SIG-M5 treated with dmso at 0.1 percent for 504 hours (cell line): ENCODE measurements around the gene SYS1.
A peak's percentile ranks its signal among the peaks of the same experiment; 100 is the strongest.

Experiments used
- DNase-seq: peaks from one replicate; lab custom pipeline; 2025; ENCODE audit not compliant: unreplicated experiment; lab: John Stamatoyannopoulos, UW

SYS1 gene

GRCh38 chr20:45362804-45363610 lies at the start of gene SYS1:
Gene SYS1 (plus strand): TSS chr20:45363156. CDS start chr20:45363532, 376 bp downstream.
- peak; percentile 99 for DNase-seq

DNA sequence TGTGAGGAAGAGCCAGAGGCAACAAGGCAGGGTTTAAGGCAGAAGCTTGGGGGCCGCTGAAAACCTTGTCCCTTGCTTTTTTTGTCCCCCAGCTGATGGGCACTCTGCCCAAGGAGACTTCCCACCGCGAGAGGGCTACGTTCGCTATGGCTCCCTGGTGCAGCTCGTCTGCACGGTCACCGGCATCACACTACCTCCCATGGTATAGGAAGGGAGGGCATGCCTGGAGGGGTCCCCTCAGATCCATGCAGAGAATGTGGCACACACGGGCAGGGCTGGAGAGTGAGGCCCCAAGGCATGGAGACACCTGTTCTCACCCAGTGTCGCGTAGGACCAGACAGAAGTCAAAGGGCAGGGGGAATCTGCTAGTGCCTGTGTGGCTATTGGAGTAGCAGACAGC lies 49.0 kb upstream of the SYS1 start:
- no peak for DNase-seq

- DNase-seq: no peak
Observed at GRCh38 chr20:45315672-45316071, 47.3 kb upstream of the SYS1 start.

DNA sequence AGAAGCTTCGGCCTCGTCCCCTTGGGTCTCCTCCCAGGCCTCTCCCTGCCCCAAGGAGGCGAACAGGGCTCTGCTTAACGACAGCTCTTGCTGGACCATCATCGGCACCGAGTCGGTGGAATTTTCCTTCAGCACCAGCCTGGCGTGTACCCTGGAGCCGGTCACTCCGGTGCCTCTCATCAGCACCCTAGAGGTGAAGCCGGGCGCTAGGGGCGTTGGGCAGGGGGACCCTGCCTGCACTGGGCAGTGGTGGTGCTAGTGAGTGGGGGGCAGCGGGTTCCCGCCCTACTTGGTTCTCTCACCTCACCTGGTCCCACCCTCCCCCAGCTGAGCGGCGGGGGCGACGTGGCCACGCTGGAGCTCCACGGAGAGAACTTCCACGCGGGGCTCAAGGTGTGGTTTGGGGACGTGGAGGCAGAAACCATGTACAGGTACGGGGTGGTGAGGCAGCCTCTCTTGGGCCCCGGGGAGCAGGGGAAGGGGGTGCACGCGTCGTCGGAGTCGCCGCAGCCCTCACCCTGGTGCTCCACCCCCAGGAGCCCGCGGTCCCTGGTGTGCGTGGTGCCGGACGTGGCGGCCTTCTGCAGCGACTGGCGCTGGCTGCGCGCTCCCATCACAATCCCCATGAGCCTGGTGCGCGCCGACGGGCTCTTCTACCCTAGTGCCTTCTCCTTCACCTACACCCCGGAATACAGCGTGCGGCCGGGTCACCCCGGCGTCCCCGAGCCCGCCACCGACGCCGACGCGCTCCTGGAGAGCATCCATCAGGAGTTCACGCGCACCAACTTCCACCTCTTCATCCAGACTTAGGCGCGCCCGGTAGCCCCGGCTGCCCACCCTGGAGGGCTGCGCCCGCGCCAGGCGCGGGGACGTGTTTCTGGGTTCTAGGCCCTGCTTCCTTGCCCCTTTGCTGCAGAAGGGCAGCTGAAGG lies 46.5 kb upstream of the SYS1 start:
- no peak for DNase-seq

- DNase-seq: no peak
Observed at GRCh38 chr20:45317826-45318225, 45.1 kb upstream of the SYS1 start.

GRCh38 chr20:45318386-45318939 lies 44.5 kb upstream of the SYS1 start:
- DNase-seq: no peak

DNA sequence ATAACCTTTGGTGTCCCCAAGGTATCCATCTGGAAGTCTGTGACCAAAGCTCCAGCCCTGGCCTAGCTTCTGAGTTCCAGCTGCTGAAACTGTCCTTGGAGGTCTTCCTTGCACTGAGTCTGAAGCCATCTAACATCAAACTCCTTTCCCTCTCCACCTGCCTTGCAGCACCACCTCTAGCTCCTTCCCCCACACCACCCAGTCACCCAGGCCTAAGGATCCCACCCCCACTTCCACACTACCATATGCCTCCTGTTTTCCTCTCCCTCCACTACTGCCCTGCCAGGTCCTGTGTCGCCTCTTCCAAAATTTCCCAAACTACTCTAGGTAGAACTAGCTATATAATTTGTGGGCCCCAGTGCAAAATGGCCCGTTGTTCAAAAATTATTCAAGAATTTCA lies 44.0 kb upstream of the SYS1 start:
- DNase-seq: no peak

- DNase-seq: peak; percentile 91
Observed at GRCh38 chr20:45320948-45321595, 41.9 kb upstream of the SYS1 start.

- DNase-seq: peak; percentile 79
Observed at GRCh38 chr20:45322952-45323383, 40.0 kb upstream of the SYS1 start.

- no peak for DNase-seq
Observed at GRCh38 chr20:45323731-45324130, 39.2 kb upstream of the SYS1 start.

- no peak for DNase-seq
Observed at GRCh38 chr20:45325371-45325770, 37.6 kb upstream of the SYS1 start.

GRCh38 chr20:45328451-45328850 lies 34.5 kb upstream of the SYS1 start:
- DNase-seq: no peak

GRCh38 chr20:45329497-45330319 lies 33.2 kb upstream of the SYS1 start:
- peak; percentile 13 for DNase-seq

- DNase-seq: no peak
Observed at GRCh38 chr20:45330476-45330875, 32.5 kb upstream of the SYS1 start.

- DNase-seq: no peak
Observed at GRCh38 chr20:45336530-45337366, 26.2 kb upstream of the SYS1 start.

DNA sequence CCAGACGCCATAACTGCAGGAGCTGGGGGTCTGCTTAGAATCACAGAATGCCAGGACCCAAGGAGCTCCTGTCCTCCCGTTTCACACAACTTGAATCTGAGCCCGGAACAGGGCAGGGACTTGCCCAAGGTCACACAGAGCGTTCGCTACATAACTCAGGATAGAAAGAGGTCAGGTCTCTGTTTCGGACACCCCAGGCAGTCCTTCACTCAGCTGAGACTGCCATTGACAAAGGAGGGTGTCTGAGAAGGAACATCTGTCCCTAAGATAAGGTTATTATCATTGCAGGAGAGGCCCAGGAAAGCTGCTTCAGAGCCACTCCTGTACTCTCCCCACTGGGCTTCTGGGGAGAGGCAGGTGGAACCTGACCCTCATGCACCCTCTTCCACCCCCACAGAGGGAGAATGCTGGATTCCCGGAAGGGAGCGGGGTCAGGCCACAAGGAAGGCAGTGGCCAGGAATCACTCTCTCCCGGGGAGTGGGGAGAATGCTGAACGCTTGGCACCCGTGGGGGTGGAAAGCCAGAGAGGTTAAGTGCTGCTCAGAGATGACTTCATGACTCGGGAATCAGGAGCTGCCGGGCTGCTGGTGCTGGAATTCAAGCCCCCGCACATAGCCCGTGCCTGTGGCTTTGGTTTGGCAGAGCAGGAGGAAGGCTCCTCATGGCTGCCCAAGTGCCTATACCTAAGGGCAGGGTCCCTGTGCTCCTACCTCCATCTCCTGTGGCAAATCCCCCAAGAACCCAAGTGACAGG lies 25.4 kb upstream of the SYS1 start:
- no peak for DNase-seq

DNA sequence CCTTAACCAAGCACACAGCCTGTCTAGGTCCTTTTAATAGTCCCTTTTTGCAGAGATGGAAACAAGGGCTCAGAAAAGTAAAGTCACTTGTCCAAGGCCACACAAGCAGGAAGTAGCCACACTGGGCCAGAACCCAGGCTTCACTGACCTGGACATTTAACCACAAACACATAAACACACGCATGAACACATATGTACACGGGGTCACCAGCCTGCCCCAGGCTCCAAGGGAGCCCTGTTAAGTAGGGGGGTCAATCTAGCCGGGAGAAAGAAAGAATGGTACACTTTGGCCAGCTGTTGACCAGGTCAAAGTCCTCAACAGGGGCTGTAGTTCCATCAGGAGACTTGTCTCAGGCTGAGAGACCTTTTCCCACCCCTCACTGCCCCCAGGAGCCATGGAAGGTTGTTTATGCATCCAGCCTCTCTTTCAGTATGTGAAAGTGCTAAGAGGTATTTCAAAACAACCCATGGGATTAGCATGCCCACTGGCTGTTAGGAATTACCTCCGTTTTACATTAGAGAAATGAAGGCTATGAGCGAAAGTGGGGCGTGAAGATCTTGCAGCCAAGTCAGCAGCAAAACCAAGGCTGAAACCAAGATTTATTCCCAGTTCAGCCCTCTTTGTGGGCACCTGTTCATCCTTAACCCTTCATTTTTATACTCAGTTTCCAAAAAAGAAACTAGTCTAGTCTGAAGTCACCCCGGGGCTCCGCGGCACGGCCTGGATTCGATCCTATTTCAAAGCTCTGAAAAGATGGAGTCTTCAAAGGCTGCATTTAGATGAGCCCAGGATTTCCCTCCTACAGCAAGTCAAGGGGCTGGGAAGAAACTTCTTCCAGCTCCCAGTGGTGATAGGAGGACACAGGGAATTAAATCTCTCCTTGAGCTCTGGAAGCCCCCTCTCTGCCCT lies 24.6 kb upstream of the SYS1 start:
- no peak for DNase-seq

DNA sequence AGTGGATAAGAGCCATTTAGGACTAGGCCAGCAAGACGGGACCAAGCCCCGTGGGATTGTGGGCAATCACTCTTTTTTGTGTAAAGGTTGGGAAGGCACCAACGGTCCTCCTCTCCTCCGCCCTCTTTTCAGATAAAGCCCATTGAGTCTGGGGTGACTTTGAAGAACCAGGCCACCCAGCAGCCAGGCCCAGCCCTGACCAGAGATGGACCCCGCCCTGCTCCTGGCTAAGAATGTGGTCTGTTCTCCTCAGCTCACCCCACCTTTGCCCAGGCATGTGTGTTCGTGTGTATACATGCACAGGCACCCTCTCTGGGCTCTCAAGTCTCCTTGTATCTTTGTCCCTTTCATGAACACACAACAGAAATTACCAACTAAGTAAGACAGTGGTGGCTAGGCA lies 23.9 kb upstream of the SYS1 start:
- no peak for DNase-seq
